Activated CD8-positive, alpha-beta memory T cell treated with anti-CD3 and anti-CD28 coated beads, Interleukin-2, amount 50 U/mL, for 24 hours (primary cell): ENCODE results near the gene SLC2A9.

Experiments used
- DNase-seq: peaks from one replicate; pipeline ENCODE4 v3.0.0-alpha.2; 2020; ENCODE audit errors: extremely low read depth

SLC2A9 gene

GRCh38 chr4:10020871-10021652, at the start of gene SLC2A9:
TSS of gene SLC2A9 (minus strand) at chr4:10021497. CDS start at chr4:10021429, 68 bp downstream.
- DNase-seq = no peak

GRCh38 chr4:10069075-10069642, 47.9 kb upstream of the SLC2A9 start:
- DNase-seq = no peak

- DNase-seq = no peak
Measured at GRCh38 chr4:10066670-10067651, 45.7 kb upstream of the SLC2A9 start.

- DNase-seq = no peak
Measured at GRCh38 chr4:10066206-10066605, 44.9 kb upstream of the SLC2A9 start.

GRCh38 chr4:10063544-10064300, 42.4 kb upstream of the SLC2A9 start:
- no peak for DNase-seq

GRCh38 chr4:10061650-10062415, 40.5 kb upstream of the SLC2A9 start:
- no peak for DNase-seq

- DNase-seq = no peak
Measured at GRCh38 chr4:10058371-10058770, 37.1 kb upstream of the SLC2A9 start.

- no peak for DNase-seq
Measured at GRCh38 chr4:10057023-10057395, 35.7 kb upstream of the SLC2A9 start.

GRCh38 chr4:10056334-10057022, 35.2 kb upstream of the SLC2A9 start:
- DNase-seq = no peak

- no peak for DNase-seq
Measured at GRCh38 chr4:10055871-10056270, 34.6 kb upstream of the SLC2A9 start.

GRCh38 chr4:10054571-10055041, 33.3 kb upstream of the SLC2A9 start:
- DNase-seq = no peak

- DNase-seq = no peak
Measured at GRCh38 chr4:10053635-10054453, 32.5 kb upstream of the SLC2A9 start.

- DNase-seq = no peak
Measured at GRCh38 chr4:10051517-10052135, 30.3 kb upstream of the SLC2A9 start.

GRCh38 chr4:10050721-10051120, 29.4 kb upstream of the SLC2A9 start:
- no peak for DNase-seq

- DNase-seq = no peak
Measured at GRCh38 chr4:10050261-10050661, 29.0 kb upstream of the SLC2A9 start.

- no peak for DNase-seq
Measured at GRCh38 chr4:10048941-10049697, 27.8 kb upstream of the SLC2A9 start.

GRCh38 chr4:10047967-10048366, 26.7 kb upstream of the SLC2A9 start:
- DNase-seq = no peak

GRCh38 chr4:10046471-10046870, 25.2 kb upstream of the SLC2A9 start:
- DNase-seq = no peak
